ENCODE measurements around the gene HOXA10.

DNA sequence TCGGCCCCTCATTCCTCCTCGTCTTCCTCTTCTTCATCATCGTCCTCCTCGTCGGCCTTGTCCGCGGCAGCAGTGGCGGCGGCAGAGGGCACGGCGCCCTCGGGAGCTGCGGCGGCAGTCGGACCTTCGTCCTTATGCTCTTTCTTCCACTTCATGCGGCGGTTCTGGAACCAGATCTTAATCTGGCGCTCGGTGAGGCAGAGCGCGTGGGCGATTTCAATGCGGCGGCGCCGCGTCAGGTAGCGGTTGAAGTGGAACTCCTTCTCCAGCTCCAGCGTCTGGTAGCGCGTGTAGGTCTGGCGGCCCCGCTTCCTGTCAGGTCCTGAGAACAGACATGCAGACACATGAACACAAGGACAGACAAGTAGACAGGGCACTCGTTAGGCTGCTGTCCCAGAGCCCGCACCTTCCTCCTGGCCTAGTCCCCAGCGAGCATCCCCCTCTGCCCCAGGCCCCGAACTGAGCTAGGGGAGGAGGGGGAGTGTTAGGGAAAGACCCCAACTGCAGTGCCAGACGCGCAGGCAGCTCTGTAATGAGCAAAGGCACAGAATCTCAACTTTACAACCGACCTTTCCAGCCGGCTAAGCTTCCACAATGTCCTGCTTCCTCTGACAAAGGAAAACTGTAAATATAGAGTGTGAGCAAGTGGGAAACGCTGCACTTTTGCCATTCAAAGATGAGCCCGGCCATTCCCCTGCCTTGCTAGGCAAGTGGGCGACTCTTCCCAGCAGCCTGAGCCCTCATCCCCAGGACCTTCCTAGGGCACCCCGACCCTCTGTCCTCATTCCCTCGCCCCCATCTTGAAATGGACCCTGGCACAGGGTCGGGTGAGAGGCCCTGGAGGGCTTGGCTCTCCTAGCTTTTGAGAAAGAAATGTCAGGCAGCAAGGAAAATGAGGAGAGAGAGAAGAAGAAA, 19.0 kb downstream of the HOXA10 start:
- TF ChIP-seq, protein P1, sequence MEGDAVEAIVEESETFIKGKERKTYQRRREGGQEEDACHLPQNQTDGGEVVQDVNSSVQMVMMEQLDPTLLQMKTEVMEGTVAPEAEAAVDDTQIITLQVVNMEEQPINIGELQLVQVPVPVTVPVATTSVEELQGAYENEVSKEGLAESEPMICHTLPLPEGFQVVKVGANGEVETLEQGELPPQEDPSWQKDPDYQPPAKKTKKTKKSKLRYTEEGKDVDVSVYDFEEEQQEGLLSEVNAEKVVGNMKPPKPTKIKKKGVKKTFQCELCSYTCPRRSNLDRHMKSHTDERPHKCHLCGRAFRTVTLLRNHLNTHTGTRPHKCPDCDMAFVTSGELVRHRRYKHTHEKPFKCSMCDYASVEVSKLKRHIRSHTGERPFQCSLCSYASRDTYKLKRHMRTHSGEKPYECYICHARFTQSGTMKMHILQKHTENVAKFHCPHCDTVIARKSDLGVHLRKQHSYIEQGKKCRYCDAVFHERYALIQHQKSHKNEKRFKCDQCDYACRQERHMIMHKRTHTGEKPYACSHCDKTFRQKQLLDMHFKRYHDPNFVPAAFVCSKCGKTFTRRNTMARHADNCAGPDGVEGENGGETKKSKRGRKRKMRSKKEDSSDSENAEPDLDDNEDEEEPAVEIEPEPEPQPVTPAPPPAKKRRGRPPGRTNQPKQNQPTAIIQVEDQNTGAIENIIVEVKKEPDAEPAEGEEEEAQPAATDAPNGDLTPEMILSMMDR (conservative IDR thresholded peaks at IDR 0.05 in 1 of 2, IDR thresholded peaks at IDR 0.05 in 1 of 2; ENCODE audit: low read depth in 1 of 2, low read length in 2 of 2): no peak
- no peak for TF ChIP-seq EZH2 (IDR thresholded peaks at IDR 0.05; ENCODE audit: low read length, missing control alignments)
